HEK293T (cell line): ENCODE data around the gene SEMA3B.

Source experiments
- FOXM1 ChIP-seq: fragments of 450-650 bp; IDR thresholded peaks from 2 replicates; pipeline ENCODE4 v1.6.1; 2017; ENCODE audit warnings: mild to moderate bottlenecking, borderline replicate concordance
- HDGF ChIP-seq: fragments of 450-650 bp; IDR thresholded peaks from 2 replicates; pipeline ENCODE4 v1.6.1; 2017; ENCODE audit warnings: antibody characterized with exemption, borderline replicate concordance

DNA sequence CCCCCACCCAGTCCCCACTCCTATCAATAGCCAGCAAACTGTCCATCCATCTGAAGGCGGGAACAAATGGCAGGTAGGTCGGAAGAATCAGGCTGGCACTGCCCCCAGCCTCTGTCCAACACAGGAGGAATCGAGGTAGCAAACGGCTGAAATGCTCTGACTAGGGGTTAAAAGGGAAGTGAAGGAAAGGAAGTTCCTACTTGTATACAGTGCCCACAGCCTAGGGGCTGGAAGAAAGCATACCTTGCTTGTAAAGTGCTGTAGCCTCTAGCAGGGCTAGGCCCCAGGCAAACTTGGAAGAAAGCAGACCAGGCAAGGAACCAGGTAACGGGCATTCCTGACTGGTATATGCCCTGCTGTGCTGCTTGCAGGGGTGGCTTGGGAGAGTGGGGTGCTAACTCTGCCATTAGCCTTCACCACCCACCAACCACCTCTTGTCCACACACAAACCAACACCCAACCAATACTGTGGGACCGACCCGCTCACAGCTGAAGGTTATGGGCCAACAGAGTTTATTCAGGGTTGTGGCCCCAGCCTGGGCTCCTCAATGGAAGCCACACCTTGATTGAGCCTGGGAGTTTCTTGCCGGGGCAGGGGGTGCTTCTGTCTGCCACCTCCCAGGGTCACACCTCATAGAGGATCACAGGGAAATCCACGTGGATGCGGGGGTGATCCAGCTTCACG is 56.7 kb downstream of the SEMA3B start:
- TF ChIP-seq FOXM1 (no peak), HDGF (no peak)
